GM12875 (cell line): ENCODE data around the gene OGDHL.

Experiments used
- H3K4me3 ChIP-seq: one replicate; pipeline ENCODE4 v1.5.1; 2011; ENCODE audit warnings: low read depth, low read length, control low read depth
- TF ChIP-seq, protein P1 (sequence below): IDR thresholded peaks from 2 replicates; pipeline ENCODE4 v1.5.1; 2011; ENCODE audit warnings: low read depth, mild to moderate bottlenecking, control low read depth, inconsistent platforms, low read length, moderate library complexity, borderline replicate concordance; ENCODE audit not compliant: insufficient read depth

The OGDHL gene

DNA sequence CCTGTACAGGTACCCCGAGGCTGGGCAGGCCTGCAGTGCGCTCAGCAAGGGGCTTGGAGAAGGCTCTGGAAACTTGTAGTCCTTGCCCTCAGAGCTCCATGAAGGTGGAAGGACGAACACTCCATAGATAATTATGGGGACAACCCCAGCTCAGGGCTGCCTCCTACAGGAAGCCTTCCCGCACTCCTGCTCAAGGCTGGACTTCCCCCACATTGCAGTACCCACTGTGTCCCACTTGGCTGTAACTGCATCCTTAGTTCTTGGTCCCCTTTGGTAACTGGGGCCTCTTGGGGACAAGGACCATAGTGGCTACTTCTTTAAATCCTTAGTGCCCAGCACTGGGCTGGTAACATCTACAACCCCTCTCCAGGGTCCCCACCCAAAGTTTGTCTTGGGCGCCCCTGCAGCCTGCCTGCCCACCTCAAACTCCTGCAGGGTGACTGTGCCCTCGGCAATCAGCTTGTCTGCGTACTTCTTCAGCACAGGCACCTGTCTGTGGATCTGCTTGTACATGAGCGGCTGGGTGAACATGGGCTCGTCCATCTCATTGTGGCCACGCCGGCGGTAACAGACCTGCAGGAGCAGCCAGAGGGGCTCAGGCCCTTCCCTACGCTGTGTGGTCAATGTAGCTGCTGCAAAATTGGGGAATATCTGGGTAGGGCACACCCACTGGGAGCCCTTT, 17.1 kb downstream of the OGDHL start:
- TF ChIP-seq, protein P1, sequence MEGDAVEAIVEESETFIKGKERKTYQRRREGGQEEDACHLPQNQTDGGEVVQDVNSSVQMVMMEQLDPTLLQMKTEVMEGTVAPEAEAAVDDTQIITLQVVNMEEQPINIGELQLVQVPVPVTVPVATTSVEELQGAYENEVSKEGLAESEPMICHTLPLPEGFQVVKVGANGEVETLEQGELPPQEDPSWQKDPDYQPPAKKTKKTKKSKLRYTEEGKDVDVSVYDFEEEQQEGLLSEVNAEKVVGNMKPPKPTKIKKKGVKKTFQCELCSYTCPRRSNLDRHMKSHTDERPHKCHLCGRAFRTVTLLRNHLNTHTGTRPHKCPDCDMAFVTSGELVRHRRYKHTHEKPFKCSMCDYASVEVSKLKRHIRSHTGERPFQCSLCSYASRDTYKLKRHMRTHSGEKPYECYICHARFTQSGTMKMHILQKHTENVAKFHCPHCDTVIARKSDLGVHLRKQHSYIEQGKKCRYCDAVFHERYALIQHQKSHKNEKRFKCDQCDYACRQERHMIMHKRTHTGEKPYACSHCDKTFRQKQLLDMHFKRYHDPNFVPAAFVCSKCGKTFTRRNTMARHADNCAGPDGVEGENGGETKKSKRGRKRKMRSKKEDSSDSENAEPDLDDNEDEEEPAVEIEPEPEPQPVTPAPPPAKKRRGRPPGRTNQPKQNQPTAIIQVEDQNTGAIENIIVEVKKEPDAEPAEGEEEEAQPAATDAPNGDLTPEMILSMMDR, result no peak
- H3K4me3 ChIP-seq, result no peak overlapping the region

DNA sequence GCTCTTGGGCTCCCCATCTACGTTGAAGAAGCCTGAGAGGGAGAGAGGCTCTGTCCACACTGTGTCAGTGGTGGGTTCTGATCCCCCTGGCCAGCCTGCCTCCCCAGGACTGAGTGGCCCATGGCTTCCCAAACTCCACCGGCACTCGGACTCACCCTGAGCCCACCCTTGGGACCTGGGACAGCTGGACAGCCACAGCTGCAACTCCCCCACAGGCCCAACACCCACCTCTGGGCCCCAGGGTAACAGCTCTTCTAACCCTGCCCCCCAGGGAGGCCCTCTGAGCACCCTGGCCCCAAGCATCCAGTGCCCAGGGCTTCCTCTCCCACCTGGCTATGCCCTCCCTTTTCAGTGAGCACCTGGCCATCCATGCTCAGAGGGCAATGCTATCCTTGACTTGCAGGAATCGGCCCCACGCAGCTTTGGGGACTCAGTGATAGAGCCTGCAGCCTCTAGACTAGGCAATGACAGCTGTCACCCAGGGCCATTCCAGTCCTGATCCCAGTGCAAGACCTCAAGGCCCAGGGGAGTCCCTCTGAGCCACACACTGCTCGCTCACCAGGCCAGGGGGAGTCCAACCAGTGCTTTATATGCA, 17.9 kb downstream of the OGDHL start:
- H3K4me3 ChIP-seq, result no peak overlapping the region
- TF ChIP-seq, protein P1, result no peak

DNA sequence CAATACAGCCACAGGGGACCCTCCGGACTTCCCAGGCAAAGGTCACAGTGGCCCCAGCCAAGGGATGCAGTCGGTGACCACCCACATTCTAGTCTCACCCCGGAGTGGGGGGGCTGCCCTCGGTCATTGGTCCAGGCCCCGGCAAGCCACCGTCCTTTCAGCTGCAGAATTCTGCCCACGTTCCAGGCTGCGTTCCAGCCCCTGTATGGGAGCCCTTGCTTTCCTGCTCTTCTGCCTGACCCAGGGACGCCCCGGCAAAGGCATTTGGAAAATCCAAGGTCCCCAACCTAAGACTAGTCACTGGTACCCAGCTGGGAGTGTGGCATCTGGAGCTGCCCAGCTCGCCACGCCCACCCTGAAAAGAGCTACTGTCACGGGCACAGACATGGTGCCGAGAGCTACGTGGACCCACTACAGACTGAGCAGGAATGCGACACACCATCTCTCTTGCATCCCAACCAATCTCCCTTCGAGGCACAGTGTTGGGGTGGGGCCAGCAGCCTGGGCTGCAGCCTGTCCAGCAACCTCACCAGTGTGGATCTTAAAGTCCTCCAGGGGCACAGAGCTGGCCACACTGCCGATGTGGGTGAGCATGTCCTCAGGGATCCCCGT, 18.6 kb downstream of the OGDHL start:
- no peak overlapping the region for H3K4me3 ChIP-seq
- TF ChIP-seq, protein P1, result no peak

DNA sequence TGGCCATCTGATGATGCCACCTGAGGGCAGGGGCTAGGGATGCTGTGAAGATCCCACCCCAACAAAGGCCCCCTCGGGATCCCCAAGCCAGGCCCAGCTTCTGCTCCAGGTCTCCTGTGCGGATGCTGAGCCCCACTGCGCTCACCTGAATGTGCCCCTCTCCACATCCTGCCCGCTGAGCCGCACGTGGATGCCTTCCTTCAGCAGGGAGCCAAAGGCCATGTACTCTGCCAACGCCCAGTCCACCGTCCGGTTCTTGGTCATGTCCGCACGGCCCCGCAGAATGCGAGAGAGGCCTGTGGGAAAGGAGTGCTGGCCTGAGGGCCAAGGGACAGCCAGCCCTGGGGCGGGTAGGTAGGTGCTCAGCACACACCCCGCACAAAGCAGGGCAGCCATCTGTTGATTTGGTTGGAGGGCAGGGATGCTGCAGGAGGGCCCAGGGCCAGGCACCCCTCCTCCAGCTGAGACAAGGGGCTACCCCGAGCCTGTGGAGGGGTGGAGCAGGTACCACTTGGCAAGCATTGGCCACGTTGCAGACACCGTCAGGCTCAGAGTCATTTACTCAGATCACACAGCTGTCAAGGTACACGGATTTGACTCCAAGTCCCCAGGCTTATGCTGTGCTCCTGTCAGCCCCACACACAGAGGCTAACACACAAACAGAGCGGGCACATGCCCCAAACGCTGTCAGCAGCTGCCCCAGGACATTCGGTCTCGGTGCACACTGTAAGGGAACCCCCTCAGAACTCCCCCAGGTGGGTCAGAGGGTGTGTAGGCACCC, 19.2 kb downstream of the OGDHL start:
- H3K4me3 ChIP-seq, result no peak overlapping the region
- TF ChIP-seq, protein P1, result no peak

DNA sequence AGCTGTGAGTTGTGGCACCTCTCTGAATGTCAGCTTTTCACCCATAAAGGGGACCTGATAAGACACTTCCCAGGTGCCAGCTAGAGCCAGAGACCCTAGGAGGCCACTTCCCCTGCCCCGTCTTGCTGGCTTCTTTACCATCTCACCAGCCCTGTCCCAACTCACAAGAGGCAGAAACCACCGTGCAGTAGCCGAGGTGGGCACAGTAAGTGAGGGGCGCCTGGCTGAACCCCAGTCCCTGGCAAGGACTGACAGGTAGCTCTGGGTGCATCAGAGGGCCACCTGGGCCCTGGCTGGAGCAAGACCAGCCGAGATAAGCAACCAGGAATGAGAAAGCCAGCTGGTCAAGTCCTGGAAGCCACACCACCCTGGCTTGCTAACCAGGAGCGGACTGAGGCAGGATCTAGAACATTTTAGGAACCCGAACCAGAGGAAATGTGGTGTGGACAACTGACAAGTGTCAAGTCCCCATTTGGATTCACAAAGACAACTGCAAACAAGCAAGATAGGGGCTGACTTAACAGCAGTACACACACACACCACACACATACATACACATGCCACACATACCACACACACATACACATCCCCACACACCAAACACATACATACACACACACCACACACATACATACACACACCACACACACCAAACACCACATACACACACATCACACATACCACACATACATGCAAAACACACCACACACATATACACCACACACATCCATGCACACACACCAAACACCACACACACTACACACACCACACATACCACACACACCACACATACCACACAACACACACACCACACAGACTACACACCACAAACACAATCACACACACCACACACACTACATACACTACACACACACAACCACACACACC, 20.8 kb downstream of the OGDHL start:
- TF ChIP-seq, protein P1, result no peak
- no peak overlapping the region for H3K4me3 ChIP-seq

DNA sequence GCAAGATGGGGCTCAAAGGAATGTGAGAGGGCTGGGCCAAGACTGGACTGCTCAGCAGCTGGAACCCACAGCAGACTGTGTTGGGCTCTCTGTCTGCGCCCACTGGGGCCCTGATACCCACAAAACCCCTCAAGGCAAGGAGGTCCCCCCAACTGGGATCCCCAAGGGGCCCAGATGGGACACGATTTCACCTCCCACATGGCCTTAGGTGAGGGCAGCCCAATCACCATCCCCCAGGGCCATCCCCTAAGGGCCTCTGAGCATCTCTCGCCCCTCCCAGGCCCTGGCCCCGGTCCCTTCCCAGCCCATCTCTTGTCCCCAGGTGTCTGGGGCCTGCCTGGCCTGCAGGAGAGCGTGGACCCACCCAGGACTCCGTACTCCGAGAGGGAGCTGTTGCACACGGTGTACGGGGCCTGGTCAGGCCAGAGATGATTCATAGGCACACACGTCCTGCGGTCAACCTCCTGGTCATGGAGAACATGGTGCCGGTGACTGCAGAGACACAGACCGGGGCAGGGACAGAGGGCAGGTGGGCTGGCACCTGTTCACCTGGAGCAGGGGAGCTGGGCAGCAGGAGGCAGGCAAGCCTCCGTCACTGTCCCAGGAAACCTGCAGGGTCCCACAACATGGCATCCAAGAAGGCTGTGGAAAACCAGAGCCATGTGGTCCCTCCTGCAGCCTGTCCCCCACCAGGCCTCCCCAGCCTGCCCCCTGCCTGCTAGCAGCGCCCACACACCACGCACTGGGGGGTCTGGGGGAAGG, 21.6 kb downstream of the OGDHL start:
- TF ChIP-seq, protein P1, result no peak
- H3K4me3 ChIP-seq, result no peak overlapping the region
